NCI-H128 (cell line): ENCODE measurements around the gene DCST2.

Experiments used
- DNase-seq: peaks from one replicate; lab custom pipeline; 2025; ENCODE audit not compliant: unreplicated experiment; lab: John Stamatoyannopoulos, UW

The DCST2 gene

GRCh38 chr1:155012026-155012546 is 21.5 kb downstream of the DCST2 start:
- peak; percentile 46 for DNase-seq

GRCh38 chr1:155011437-155012025 is 22.1 kb downstream of the DCST2 start:
- DNase-seq, result no peak

GRCh38 chr1:155011004-155011416 is 22.6 kb downstream of the DCST2 start:
- DNase-seq, result no peak

GRCh38 chr1:155010211-155010918 is 23.2 kb downstream of the DCST2 start:
- no peak for DNase-seq

GRCh38 chr1:155009742-155010141 is 23.8 kb downstream of the DCST2 start:
- DNase-seq, result no peak

- no peak for DNase-seq
Observed at GRCh38 chr1:155009221-155009711, 24.3 kb downstream of the DCST2 start.

GRCh38 chr1:155008015-155008941 is 25.3 kb downstream of the DCST2 start:
- DNase-seq, result no peak

- DNase-seq, result no peak
Observed at GRCh38 chr1:155007251-155007828, 26.2 kb downstream of the DCST2 start.

GRCh38 chr1:155006601-155007101 is 26.9 kb downstream of the DCST2 start:
- no peak for DNase-seq

GRCh38 chr1:155005076-155006011 is 28.2 kb downstream of the DCST2 start:
- no peak for DNase-seq

- no peak for DNase-seq
Observed at GRCh38 chr1:155004352-155005075, 29.1 kb downstream of the DCST2 start.

- no peak for DNase-seq
Observed at GRCh38 chr1:155003766-155004351, 29.7 kb downstream of the DCST2 start.

GRCh38 chr1:155003227-155003765 is 30.3 kb downstream of the DCST2 start:
- peak; percentile 42 for DNase-seq

- no peak for DNase-seq
Observed at GRCh38 chr1:155002464-155003226, 30.9 kb downstream of the DCST2 start, which contains the start of gene ZBTB7B. ZBTB7B (plus strand) TSS chr1:155002802; CDS start chr1:155014661, 11,859 bp downstream.

GRCh38 chr1:155001675-155002463 is 31.7 kb downstream of the DCST2 start:
- peak; percentile 97 for DNase-seq

- no peak for DNase-seq
Observed at GRCh38 chr1:155001425-155001674, 32.2 kb downstream of the DCST2 start.
